ENCODE data around the gene KPNA1.

The KPNA1 gene

GRCh38 chr3:122514123-122515019 lies at the start of gene KPNA1:
TSS of gene KPNA1 (minus strand) at chr3:122514939. CDS start at chr3:122496565, 18,374 bp downstream.
- H3K4me2 ChIP-seq: peak within 1 kb of the TSS; percentile 90
- H3K4me3 ChIP-seq: peak within 1 kb of the TSS; percentile 88
- peak within 1 kb of the TSS; percentile 97 for H3K9ac ChIP-seq
- H3K9me3 ChIP-seq: peaks cover 10% of the 10 kb centered on the region; the same call in 1 of the 2 replicates
- H3K4me1 ChIP-seq: peaks cover 52% of the 10 kb centered on the region
- H3K27ac ChIP-seq: peak within 1 kb of the TSS; percentile 98
- TF ChIP-seq Cebpa-rat (IDR thresholded peaks at IDR 0.05): no peak
- H3K36me3 ChIP-seq: peaks cover 5% of the 10 kb centered on the region; the same call in 1 of the 2 replicates
- H4K20me1 ChIP-seq: peaks cover 48% of the 10 kb centered on the region
- no peaks in the 10 kb centered on the region for H3K27me3 ChIP-seq

GRCh38 chr3:122564155-122564912 lies 49.6 kb upstream of the KPNA1 start, which contains the start of the genes DTX3L and PARP9:
TSS of gene DTX3L (plus strand) at chr3:122564338. CDS start at chr3:122564427, 89 bp downstream.
TSS of gene PARP9 (minus strand) at chr3:122564300. CDS start at chr3:122559620, 4,680 bp downstream.
- peaks cover 70% of the 10 kb centered on the region for H3K4me1 ChIP-seq
- peak within 1 kb of the TSS; percentile 93 for H3K4me2 ChIP-seq
- H3K27me3 ChIP-seq: no peaks in the 10 kb centered on the region
- H3K27ac ChIP-seq: peak within 1 kb of the TSS; percentile 93
- peaks cover 37% of the 10 kb centered on the region for H3K36me3 ChIP-seq
- H3K4me3 ChIP-seq: peak within 1 kb of the TSS; percentile 87
- no peaks in the 10 kb centered on the region for H4K20me1 ChIP-seq
- no peak for TF ChIP-seq Cebpa-rat (IDR thresholded peaks at IDR 0.05)
- H3K9me3 ChIP-seq: no peaks in the 10 kb centered on the region
- H3K9ac ChIP-seq: peak within 1 kb of the TSS; percentile 91

GRCh38 chr3:122563717-122564025 lies 48.9 kb upstream of the KPNA1 start:
- peak overlapping the region; percentile 91 for H3K9ac ChIP-seq
- TF ChIP-seq Cebpa-rat (IDR thresholded peaks at IDR 0.05): no peak
- peak overlapping the region; percentile 93 for H3K27ac ChIP-seq

DNA sequence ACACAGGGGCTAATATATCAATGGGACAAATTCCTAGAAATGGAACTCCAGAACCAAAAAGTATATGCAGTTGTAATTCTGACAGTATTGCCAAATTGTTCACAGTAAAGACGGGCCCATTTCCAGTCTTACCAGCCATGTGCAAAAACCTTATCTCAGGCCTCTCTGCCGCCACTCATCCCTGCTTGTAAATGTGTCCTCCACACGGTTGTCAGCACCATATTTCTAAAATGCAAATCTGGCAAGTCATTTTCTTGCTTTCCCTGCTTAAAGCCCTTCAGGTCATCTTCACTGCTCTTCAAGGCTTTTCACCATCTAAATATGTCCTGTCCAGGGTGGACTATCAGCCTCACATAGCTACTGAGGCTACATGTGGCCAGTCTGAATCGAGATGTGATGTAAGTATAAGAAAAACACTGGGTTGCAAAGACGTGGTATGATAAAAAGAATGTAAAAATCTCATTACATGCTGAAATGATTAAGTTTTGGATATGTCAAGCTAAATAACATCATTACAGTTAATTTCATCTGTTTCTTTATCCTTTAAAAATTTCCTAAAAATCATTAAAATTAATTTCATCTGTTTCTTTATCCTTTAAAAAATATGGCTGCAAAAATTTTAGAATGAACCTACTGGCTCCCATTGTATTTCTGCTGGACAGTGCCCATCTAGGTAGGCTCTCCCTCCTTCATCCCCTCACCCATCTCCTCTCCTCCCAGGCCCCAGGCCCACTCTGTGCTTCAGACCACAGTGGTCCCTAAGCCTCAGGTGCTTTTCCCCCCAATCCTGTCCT lies 48.4 kb upstream of the KPNA1 start:
- Histone ChIP-seq H3K4me2 (peak overlapping the region; percentile 93), H3K27me3 (no peaks in the 10 kb centered on the region), H3K4me1 (peaks cover 58% of the 10 kb centered on the region), H3K36me3 (peaks cover 36% of the 10 kb centered on the region), H3K9ac (peak overlapping the region; percentile 91), H3K4me3 (peak overlapping the region; percentile 87), H3K9me3 (no peaks in the 10 kb centered on the region), H4K20me1 (no peaks in the 10 kb centered on the region), H3K27ac (peak overlapping the region; percentile 93)
- no peak for TF ChIP-seq Cebpa-rat (IDR thresholded peaks at IDR 0.05)

More at GRCh38 chr3:122563717-122564025, 48.9 kb upstream of the KPNA1 start:
- no peaks in the 10 kb centered on the region for H3K9me3 ChIP-seq
- H4K20me1 ChIP-seq: no peaks in the 10 kb centered on the region
- H3K4me3 ChIP-seq: peak overlapping the region; percentile 87
- no peaks in the 10 kb centered on the region for H3K27me3 ChIP-seq
- H3K4me2 ChIP-seq: peak overlapping the region; percentile 93
- peaks cover 35% of the 10 kb centered on the region for H3K36me3 ChIP-seq
- H3K4me1 ChIP-seq: peaks cover 64% of the 10 kb centered on the region

DNA sequence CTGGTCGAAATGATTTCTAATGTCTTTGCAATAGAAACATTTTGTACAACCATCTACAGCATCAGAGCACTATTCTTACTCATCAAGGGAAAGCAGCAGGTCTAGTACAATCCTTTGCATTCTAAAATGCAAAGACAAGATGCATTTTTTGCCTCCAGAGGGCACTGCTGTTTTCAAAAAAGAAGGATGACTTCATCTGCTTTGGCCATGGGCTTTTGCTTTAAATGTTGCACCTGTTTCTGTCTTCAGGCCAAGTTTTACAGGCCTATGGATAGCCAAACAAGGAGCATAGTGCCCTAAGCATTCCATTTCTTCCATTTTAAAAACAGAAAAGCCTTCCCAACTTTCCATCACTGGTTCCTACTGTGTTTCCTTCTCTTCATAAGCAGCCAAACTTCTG lies 45.9 kb upstream of the KPNA1 start:
- TF ChIP-seq Cebpa-rat (IDR thresholded peaks at IDR 0.05): no peak
- Histone ChIP-seq H3K9me3 (no peaks in the 10 kb centered on the region), H4K20me1 (no peaks in the 10 kb centered on the region), H3K36me3 (peaks cover 36% of the 10 kb centered on the region), H3K27ac (no peak overlapping the region), H3K27me3 (no peaks in the 10 kb centered on the region), H3K4me3 (no peak overlapping the region), H3K9ac (no peak overlapping the region), H3K4me2 (0 out of 2 replicates have a peak overlapping the region, but pooled peaks have one; percentile 12), H3K4me1 (peaks cover 36% of the 10 kb centered on the region)

GRCh38 chr3:122559906-122560305 lies 45.2 kb upstream of the KPNA1 start:
- Histone ChIP-seq H3K27me3 (no peaks in the 10 kb centered on the region), H3K9me3 (no peaks in the 10 kb centered on the region), H4K20me1 (no peaks in the 10 kb centered on the region), H3K4me1 (peaks cover 29% of the 10 kb centered on the region), H3K4me3 (no peak overlapping the region), H3K9ac (peak overlapping the region; percentile 31; the same call in 1 of the 2 replicates), H3K4me2 (peak overlapping the region; percentile 3; the same call in 1 of the 2 replicates), H3K27ac (no peak overlapping the region), H3K36me3 (peaks cover 42% of the 10 kb centered on the region)
- TF ChIP-seq Cebpa-rat (IDR thresholded peaks at IDR 0.05): no peak

DNA sequence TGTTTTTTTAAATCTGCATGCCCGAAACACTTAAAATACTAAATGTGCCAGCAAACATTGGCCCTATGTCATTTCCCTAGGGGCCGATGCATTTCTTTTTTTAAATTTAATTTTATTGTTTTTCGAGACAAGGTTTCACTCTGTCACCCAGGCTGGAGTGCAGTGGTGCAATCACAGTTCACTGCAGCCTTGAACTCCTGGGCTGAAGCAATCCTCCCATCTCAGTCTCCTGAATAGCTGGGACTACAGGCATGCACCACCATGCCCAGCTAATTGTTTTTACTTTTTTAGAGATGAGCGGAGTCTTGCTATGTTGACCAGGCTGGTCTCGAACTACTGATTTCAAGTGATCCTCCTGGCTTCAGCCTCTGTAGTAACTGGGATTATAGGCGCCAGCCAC lies 43.9 kb upstream of the KPNA1 start:
- H3K4me2 ChIP-seq: no peak overlapping the region
- no peaks in the 10 kb centered on the region for H3K9me3 ChIP-seq
- no peak overlapping the region for H3K4me3 ChIP-seq
- no peak for TF ChIP-seq Cebpa-rat (IDR thresholded peaks at IDR 0.05)
- H3K9ac ChIP-seq: no peak overlapping the region
- peaks cover 47% of the 10 kb centered on the region for H3K36me3 ChIP-seq
- no peaks in the 10 kb centered on the region for H3K27me3 ChIP-seq
- no peak overlapping the region for H3K27ac ChIP-seq
- no peaks in the 10 kb centered on the region for H4K20me1 ChIP-seq
- H3K4me1 ChIP-seq: peaks cover 25% of the 10 kb centered on the region

DNA sequence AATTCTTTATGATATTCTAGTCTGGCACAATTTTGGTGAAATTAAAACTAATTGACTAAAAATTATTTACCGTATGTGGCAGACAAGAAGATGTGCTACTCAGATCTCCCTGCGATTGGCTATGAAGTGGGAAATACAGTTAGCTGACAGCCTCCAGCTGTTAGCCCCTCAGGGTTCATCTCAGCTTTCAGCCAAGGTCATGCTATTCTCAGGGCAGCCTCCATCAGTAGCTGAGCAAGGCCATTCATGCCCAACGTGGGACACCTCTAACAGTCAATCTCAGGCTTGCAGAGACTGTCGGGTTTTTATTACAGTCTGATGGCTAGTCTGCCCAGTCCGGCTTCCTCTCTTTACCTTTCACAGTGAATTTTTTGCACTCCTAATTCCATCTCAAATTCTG lies 42.6 kb upstream of the KPNA1 start:
- Histone ChIP-seq H3K27ac (no peak overlapping the region), H3K9ac (no peak overlapping the region), H3K9me3 (no peaks in the 10 kb centered on the region), H3K4me2 (no peak overlapping the region), H3K27me3 (no peaks in the 10 kb centered on the region), H4K20me1 (no peaks in the 10 kb centered on the region), H3K4me3 (no peak overlapping the region), H3K36me3 (peaks cover 51% of the 10 kb centered on the region), H3K4me1 (peaks cover 15% of the 10 kb centered on the region)
- TF ChIP-seq Cebpa-rat (IDR thresholded peaks at IDR 0.05): no peak

Data from BLaER1 (cell line).